WTC11 (cell line): ENCODE results near the gene RIOK2. TPM values are rescaled to one million over a fixed set of nuclear protein-coding genes. Genes with fewer than 3 reads are reported as not detected.

Experiments used
- ATF1 ChIP-seq: sonication (generic); formaldehyde crosslinking; IDR thresholded peaks from 2 replicates; pipeline ENCODE4 v1.8.1; 2023; ENCODE audit warnings: mild to moderate bottlenecking, moderate library complexity, missing genetic modification reagents
- FOXJ3 ChIP-seq: sonication (generic); formaldehyde crosslinking; IDR thresholded peaks from 2 replicates; pipeline ENCODE4 v1.9.0; 2021; ENCODE audit warnings: missing genetic modification reagents, mild to moderate bottlenecking, borderline replicate concordance
- GABPB1 ChIP-seq: sonication (generic); formaldehyde crosslinking; IDR thresholded peaks from 2 replicates; pipeline ENCODE4 v1.8.1; 2023; ENCODE audit warnings: mild to moderate bottlenecking, missing genetic modification reagents
- IRF2 ChIP-seq: sonication (generic); formaldehyde crosslinking; IDR thresholded peaks from 2 replicates; pipeline ENCODE4 v1.8.0; 2022; ENCODE audit warnings: low read depth, missing genetic modification reagents, borderline replicate concordance
- KAT7 ChIP-seq: sonication (generic); formaldehyde crosslinking; IDR thresholded peaks from 2 replicates; pipeline ENCODE4 v1.8.1; 2023; ENCODE audit warnings: missing genetic modification reagents, mild to moderate bottlenecking, borderline replicate concordance
- NR2C2 ChIP-seq: sonication (generic); formaldehyde crosslinking; IDR thresholded peaks from 2 replicates; pipeline ENCODE4 v1.8.0; 2022; ENCODE audit warnings: mild to moderate bottlenecking, missing genetic modification reagents
- PRRX2 ChIP-seq: fragments of 250-450 bp; sonication (Bioruptor Pico); IDR thresholded peaks from 2 replicates; pipeline ENCODE4 v1.8.0; 2021; ENCODE audit warnings: mild to moderate bottlenecking
- SMAD4 ChIP-seq: sonication (generic); formaldehyde crosslinking; IDR thresholded peaks from 2 replicates; pipeline ENCODE4 v1.8.0; 2022; ENCODE audit warnings: mild to moderate bottlenecking, missing genetic modification reagents
- SP1 ChIP-seq: sonication (generic); formaldehyde crosslinking; conservative IDR thresholded peaks from 2 replicates; pipeline ENCODE4 v1.8.1; 2022; ENCODE audit warnings: missing genetic modification reagents
- TEAD1 ChIP-seq: sonication (generic); formaldehyde crosslinking; IDR thresholded peaks from 2 replicates; pipeline ENCODE4 v1.8.0; 2022; ENCODE audit warnings: mild to moderate bottlenecking, missing genetic modification reagents
- TEAD4 ChIP-seq: sonication (generic); formaldehyde crosslinking; IDR thresholded peaks from 2 replicates; pipeline ENCODE4 v1.8.0; 2022; ENCODE audit warnings: mild to moderate bottlenecking, missing genetic modification reagents
- TP53 ChIP-seq: sonication (generic); formaldehyde crosslinking; IDR thresholded peaks from 2 replicates; pipeline ENCODE4 v1.8.1; 2023; ENCODE audit warnings: mild to moderate bottlenecking, missing genetic modification reagents
- ZNF317 ChIP-seq: sonication (generic); formaldehyde crosslinking; IDR thresholded peaks from 2 replicates; pipeline ENCODE4 v1.8.1; 2023; ENCODE audit warnings: low read depth, mild to moderate bottlenecking, moderate library complexity, missing genetic modification reagents, borderline replicate concordance
- ZNF671 ChIP-seq: fragments of 250-450 bp; sonication (Bioruptor Pico); IDR thresholded peaks from 2 replicates; pipeline ENCODE4 v1.8.0; 2021; ENCODE audit warnings: mild to moderate bottlenecking
- total RNA-seq: library from RNA; stranded (reverse); gene quantifications from 3 replicates; pipeline ENCODE4 v1.2.3, GENCODE V29; 2021
- TF ChIP-seq, protein P1 (sequence below): sonication (generic); formaldehyde crosslinking; IDR thresholded peaks from 2 replicates; pipeline ENCODE4 v1.8.1; 2023; ENCODE audit warnings: mild to moderate bottlenecking, missing genetic modification reagents, borderline replicate concordance
- TF ChIP-seq, protein P2 (sequence below): fragments of 250-450 bp; sonication (Bioruptor Pico); IDR thresholded peaks from 2 replicates; pipeline ENCODE4 v2.1.2; 2022; ENCODE audit warnings: mild to moderate bottlenecking, moderate library complexity
- TF ChIP-seq, protein P3 (sequence below): sonication (generic); formaldehyde crosslinking; IDR thresholded peaks from 2 replicates; pipeline ENCODE4 v1.8.1; 2022; ENCODE audit warnings: low read depth, missing genetic modification reagents, borderline replicate concordance
- TF ChIP-seq, protein P4 (sequence below): sonication (generic); formaldehyde crosslinking; IDR thresholded peaks from 2 replicates; pipeline ENCODE4 v1.8.0; 2022; ENCODE audit warnings: mild to moderate bottlenecking, missing genetic modification reagents
- TF ChIP-seq, protein P5 (sequence below): sonication (generic); formaldehyde crosslinking; IDR thresholded peaks from 2 replicates; pipeline ENCODE4 v1.8.1; 2023; ENCODE audit warnings: mild to moderate bottlenecking, missing genetic modification reagents
- TF ChIP-seq, protein P6 (sequence below): sonication (generic); formaldehyde crosslinking; IDR thresholded peaks from 2 replicates; pipeline ENCODE4 v1.8.1; 2022; ENCODE audit warnings: mild to moderate bottlenecking, moderate library complexity, missing genetic modification reagents
- TF ChIP-seq, protein P7 (sequence below): sonication (generic); formaldehyde crosslinking; IDR thresholded peaks from 2 replicates; pipeline ENCODE4 v1.8.0; 2022; ENCODE audit warnings: mild to moderate bottlenecking, missing genetic modification reagents
- TF ChIP-seq, protein P8 (sequence below): sonication (generic); formaldehyde crosslinking; IDR thresholded peaks from 2 replicates; pipeline ENCODE4 v1.8.1; 2023; ENCODE audit warnings: mild to moderate bottlenecking, moderate library complexity, missing genetic modification reagents
- TF ChIP-seq, protein P9 (sequence below): sonication (generic); formaldehyde crosslinking; IDR thresholded peaks from 2 replicates; pipeline ENCODE4 v1.8.0; 2022; ENCODE audit warnings: mild to moderate bottlenecking, missing genetic modification reagents
- TF ChIP-seq, protein P10 (sequence below): sonication (generic); formaldehyde crosslinking; IDR thresholded peaks from 2 replicates; pipeline ENCODE4 v1.8.0; 2023; ENCODE audit warnings: missing genetic modification reagents

RIOK2 gene
- total RNA-seq, 1 experiment from 2014 or later, result 35.2 TPM

DNA sequence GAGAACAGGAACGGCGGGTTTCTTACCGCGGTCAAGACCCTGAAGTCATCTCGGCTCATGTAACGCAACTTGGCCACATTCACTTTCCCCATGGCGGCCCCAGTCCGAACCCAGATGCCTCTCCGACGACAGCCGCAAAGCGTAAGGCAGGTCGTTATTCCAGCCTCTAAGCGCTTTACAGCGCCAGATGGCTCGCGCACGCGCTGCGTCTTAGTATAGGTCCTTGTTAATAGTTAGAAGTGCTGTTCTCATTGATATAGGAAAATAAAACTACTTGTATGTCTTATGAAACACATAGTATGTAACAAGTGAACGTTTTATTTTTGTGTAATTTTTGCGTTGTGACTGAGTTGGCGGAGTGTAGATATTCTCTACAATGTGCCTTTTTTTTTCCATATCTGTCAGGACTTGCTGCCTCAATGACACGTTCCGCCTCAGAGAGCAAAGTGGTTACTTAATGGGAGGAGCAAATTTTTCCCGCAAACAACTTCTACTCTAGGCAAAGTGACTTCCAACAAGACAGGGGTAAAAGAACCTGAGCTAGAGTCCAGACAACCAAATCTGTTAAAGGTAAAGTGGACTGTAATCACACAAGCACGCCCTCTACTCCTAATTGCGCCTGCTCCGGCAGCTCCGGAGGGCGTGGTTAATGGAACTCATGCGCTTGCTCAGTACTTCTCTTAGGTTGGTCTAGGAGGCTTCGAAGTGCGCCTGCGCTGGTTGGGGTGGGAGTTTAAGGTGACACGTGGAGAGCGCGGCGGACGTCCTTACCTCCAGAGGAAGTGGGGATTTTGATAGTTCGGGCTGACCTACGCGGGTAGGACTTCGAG is at the start of gene RIOK2 (continued):
- TF ChIP-seq, protein P1, sequence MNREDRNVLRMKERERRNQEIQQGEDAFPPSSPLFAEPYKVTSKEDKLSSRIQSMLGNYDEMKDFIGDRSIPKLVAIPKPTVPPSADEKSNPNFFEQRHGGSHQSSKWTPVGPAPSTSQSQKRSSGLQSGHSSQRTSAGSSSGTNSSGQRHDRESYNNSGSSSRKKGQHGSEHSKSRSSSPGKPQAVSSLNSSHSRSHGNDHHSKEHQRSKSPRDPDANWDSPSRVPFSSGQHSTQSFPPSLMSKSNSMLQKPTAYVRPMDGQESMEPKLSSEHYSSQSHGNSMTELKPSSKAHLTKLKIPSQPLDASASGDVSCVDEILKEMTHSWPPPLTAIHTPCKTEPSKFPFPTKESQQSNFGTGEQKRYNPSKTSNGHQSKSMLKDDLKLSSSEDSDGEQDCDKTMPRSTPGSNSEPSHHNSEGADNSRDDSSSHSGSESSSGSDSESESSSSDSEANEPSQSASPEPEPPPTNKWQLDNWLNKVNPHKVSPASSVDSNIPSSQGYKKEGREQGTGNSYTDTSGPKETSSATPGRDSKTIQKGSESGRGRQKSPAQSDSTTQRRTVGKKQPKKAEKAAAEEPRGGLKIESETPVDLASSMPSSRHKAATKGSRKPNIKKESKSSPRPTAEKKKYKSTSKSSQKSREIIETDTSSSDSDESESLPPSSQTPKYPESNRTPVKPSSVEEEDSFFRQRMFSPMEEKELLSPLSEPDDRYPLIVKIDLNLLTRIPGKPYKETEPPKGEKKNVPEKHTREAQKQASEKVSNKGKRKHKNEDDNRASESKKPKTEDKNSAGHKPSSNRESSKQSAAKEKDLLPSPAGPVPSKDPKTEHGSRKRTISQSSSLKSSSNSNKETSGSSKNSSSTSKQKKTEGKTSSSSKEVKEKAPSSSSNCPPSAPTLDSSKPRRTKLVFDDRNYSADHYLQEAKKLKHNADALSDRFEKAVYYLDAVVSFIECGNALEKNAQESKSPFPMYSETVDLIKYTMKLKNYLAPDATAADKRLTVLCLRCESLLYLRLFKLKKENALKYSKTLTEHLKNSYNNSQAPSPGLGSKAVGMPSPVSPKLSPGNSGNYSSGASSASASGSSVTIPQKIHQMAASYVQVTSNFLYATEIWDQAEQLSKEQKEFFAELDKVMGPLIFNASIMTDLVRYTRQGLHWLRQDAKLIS (CRISPR knock-in tag), result no peak; the same call in 1 of the 2 replicates
- peak; percentile 62 for TF ChIP-seq GABPB1
- TF ChIP-seq, protein P2, sequence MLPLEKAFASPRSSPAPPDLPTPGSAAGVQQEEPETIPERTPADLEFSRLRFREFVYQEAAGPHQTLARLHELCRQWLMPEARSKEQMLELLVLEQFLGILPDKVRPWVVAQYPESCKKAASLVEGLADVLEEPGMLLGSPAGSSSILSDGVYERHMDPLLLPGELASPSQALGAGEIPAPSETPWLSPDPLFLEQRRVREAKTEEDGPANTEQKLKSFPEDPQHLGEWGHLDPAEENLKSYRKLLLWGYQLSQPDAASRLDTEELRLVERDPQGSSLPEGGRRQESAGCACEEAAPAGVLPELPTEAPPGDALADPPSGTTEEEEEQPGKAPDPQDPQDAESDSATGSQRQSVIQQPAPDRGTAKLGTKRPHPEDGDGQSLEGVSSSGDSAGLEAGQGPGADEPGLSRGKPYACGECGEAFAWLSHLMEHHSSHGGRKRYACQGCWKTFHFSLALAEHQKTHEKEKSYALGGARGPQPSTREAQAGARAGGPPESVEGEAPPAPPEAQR, result no peak
- peak; percentile 15; the same call in 1 of the 2 replicates for TF ChIP-seq TEAD4 (CRISPR knock-in tag)
- TF ChIP-seq, protein P3, sequence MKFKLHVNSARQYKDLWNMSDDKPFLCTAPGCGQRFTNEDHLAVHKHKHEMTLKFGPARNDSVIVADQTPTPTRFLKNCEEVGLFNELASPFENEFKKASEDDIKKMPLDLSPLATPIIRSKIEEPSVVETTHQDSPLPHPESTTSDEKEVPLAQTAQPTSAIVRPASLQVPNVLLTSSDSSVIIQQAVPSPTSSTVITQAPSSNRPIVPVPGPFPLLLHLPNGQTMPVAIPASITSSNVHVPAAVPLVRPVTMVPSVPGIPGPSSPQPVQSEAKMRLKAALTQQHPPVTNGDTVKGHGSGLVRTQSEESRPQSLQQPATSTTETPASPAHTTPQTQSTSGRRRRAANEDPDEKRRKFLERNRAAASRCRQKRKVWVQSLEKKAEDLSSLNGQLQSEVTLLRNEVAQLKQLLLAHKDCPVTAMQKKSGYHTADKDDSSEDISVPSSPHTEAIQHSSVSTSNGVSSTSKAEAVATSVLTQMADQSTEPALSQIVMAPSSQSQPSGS (CRISPR knock-in tag), result no peak
- no peak for TF ChIP-seq ATF1 (CRISPR knock-in tag)
- TF ChIP-seq, protein P4, sequence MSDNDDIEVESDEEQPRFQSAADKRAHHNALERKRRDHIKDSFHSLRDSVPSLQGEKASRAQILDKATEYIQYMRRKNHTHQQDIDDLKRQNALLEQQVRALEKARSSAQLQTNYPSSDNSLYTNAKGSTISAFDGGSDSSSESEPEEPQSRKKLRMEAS (CRISPR knock-in tag), result peak; percentile 99
- no peak for TF ChIP-seq SMAD4
- TF ChIP-seq SP1 (CRISPR knock-in tag), result peak; percentile 25; the same call in 1 of the 2 replicates
- TF ChIP-seq, protein P5, sequence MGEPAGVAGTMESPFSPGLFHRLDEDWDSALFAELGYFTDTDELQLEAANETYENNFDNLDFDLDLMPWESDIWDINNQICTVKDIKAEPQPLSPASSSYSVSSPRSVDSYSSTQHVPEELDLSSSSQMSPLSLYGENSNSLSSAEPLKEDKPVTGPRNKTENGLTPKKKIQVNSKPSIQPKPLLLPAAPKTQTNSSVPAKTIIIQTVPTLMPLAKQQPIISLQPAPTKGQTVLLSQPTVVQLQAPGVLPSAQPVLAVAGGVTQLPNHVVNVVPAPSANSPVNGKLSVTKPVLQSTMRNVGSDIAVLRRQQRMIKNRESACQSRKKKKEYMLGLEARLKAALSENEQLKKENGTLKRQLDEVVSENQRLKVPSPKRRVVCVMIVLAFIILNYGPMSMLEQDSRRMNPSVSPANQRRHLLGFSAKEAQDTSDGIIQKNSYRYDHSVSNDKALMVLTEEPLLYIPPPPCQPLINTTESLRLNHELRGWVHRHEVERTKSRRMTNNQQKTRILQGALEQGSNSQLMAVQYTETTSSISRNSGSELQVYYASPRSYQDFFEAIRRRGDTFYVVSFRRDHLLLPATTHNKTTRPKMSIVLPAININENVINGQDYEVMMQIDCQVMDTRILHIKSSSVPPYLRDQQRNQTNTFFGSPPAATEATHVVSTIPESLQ, result no peak
- TF ChIP-seq, protein P6, sequence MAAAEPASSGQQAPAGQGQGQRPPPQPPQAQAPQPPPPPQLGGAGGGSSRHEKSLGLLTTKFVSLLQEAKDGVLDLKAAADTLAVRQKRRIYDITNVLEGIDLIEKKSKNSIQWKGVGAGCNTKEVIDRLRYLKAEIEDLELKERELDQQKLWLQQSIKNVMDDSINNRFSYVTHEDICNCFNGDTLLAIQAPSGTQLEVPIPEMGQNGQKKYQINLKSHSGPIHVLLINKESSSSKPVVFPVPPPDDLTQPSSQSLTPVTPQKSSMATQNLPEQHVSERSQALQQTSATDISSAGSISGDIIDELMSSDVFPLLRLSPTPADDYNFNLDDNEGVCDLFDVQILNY (CRISPR knock-in tag), result no peak
- TF ChIP-seq ZNF317 (CRISPR knock-in tag), result no peak
- TF ChIP-seq, protein P7, sequence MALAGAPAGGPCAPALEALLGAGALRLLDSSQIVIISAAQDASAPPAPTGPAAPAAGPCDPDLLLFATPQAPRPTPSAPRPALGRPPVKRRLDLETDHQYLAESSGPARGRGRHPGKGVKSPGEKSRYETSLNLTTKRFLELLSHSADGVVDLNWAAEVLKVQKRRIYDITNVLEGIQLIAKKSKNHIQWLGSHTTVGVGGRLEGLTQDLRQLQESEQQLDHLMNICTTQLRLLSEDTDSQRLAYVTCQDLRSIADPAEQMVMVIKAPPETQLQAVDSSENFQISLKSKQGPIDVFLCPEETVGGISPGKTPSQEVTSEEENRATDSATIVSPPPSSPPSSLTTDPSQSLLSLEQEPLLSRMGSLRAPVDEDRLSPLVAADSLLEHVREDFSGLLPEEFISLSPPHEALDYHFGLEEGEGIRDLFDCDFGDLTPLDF (CRISPR knock-in tag), result 0 out of 2 replicates have a peak, but pooled peaks have one; percentile 77
- TF ChIP-seq, protein P8, sequence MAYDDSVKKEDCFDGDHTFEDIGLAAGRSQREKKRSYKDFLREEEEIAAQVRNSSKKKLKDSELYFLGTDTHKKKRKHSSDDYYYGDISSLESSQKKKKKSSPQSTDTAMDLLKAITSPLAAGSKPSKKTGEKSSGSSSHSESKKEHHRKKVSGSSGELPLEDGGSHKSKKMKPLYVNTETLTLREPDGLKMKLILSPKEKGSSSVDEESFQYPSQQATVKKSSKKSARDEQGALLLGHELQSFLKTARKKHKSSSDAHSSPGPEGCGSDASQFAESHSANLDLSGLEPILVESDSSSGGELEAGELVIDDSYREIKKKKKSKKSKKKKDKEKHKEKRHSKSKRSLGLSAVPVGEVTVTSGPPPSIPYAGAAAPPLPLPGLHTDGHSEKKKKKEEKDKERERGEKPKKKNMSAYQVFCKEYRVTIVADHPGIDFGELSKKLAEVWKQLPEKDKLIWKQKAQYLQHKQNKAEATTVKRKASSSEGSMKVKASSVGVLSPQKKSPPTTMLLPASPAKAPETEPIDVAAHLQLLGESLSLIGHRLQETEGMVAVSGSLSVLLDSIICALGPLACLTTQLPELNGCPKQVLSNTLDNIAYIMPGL (CRISPR knock-in tag), result no peak
- TF ChIP-seq, protein P9, sequence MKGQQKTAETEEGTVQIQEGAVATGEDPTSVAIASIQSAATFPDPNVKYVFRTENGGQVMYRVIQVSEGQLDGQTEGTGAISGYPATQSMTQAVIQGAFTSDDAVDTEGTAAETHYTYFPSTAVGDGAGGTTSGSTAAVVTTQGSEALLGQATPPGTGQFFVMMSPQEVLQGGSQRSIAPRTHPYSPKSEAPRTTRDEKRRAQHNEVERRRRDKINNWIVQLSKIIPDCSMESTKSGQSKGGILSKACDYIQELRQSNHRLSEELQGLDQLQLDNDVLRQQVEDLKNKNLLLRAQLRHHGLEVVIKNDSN, result peak; percentile 79
- no peak for TF ChIP-seq FOXJ3
- no peak for TF ChIP-seq ZNF671 (CRISPR knock-in tag)
- peak; percentile 93 for TF ChIP-seq TEAD1 (CRISPR knock-in tag)
- peak; percentile 80; the same call in 1 of the 2 replicates for TF ChIP-seq TP53 (CRISPR knock-in tag)
- TF ChIP-seq IRF2 (CRISPR knock-in tag), result no peak
- no peak; the same call in 1 of the 2 replicates for TF ChIP-seq NR2C2 (CRISPR knock-in tag)
- TF ChIP-seq, protein P10, sequence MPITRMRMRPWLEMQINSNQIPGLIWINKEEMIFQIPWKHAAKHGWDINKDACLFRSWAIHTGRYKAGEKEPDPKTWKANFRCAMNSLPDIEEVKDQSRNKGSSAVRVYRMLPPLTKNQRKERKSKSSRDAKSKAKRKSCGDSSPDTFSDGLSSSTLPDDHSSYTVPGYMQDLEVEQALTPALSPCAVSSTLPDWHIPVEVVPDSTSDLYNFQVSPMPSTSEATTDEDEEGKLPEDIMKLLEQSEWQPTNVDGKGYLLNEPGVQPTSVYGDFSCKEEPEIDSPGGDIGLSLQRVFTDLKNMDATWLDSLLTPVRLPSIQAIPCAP, result peak; percentile 71; the same call in 1 of the 2 replicates
- TF ChIP-seq PRRX2, result no peak
- TF ChIP-seq KAT7 (CRISPR knock-in tag), result no peak
